ENCODE results near the gene NME1.

DNA sequence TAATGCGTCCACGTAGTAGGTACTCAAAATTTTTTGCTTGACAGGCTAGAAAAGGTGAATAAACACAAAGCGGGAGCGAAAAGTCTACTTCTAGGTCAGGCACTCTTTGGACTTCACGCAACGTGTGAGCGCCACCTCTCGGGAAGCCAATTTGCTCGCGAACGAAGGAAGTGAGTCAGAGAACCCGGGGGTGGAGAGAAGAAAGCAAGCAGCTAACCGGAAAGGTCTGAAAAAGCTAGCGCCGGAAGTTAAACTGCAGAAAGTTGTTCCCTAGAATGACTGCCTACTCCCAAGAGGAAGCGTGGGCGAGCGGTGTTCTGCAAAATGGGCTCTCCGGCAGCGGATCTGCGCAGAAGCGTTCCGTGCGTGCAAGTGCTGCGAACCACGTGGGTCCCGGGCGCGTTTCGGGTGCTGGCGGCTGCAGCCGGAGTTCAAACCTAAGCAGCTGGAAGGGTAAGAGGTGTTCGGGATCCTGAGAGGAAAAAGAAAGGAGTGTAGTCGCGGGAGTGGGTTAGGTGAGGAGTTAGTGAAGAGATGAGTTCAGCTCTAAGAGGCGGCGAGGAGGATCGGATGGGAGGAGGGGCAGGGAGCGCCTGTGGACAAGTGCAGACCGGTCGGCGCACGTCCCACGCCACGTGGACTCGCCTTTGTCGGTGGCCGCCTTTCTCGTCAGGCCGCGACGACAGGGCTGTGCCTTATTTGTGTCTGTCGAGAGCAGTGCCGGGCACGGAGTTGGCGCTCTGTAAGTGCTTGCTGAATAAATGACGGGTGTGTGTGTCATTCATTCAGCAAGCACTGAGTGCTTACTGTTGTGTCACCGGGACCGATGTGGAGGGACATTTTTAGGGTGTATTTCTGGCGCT, at the start of gene NME1:
- no peak for TF ChIP-seq CSDE1 (IDR thresholded peaks at IDR 0.05)
- TF ChIP-seq EZH2 (IDR thresholded peaks at IDR 0.05; ENCODE audit: borderline replicate concordance, low read depth, low read length): no peak
- 0 out of 2 replicates have a peak, but pooled peaks have one; percentile 42 for TF ChIP-seq JUNB (CRISPR knock-in tag; conservative IDR thresholded peaks at IDR 0.05)
- TF ChIP-seq NONO (IDR thresholded peaks at IDR 0.05; ENCODE audit: low read depth in 2 of 2, low read length in 1 of 2): peak in 1 of 2 experiments; percentile 57; a peak in 1 of 4 replicates
- peak; percentile 79 for TF ChIP-seq EP300 (IDR thresholded peaks at IDR 0.05; ENCODE audit: low read length)
- peak; percentile 97 for TF ChIP-seq PHF20 (IDR thresholded peaks at IDR 0.05; ENCODE audit: partially characterized antibody)
- peak; percentile 96 for TF ChIP-seq CREB3L1 (IDR thresholded peaks at IDR 0.05; ENCODE audit: borderline replicate concordance, low read depth)
- no peak for TF ChIP-seq NR2F6 (CRISPR knock-in tag; IDR thresholded peaks at IDR 0.05)
- TF ChIP-seq KAT8 (IDR thresholded peaks at IDR 0.05; ENCODE audit: low read depth): no peak
- TF ChIP-seq SMAD1 (IDR thresholded peaks at IDR 0.05; ENCODE audit: low read depth, low read length, partially characterized antibody): peak; percentile 84

Measured in K562 (cell line).